Keratinocyte (primary cell): ENCODE data around the gene NCK2. TPM values are rescaled to one million over a fixed set of nuclear protein-coding genes. Genes with fewer than 3 reads are reported as not detected.

Source experiments
- DNase-seq: peaks from one replicate; pipeline ENCODE4 v3.0.0-alpha.2; 2011; ENCODE audit warnings: low read depth, missing footprints, low spot score
- FAIRE-seq: peaks from 2 replicates; lab custom pipeline; 2011; peaks lifted over from hg19 to GRCh38; lab: Jason Lieb, UNC
- H2AFZ ChIP-seq: 2 replicates; pipeline ENCODE4 v1.6.0; 2012; ENCODE audit warnings: low read length, control low read depth, inconsistent platforms; ENCODE audit not compliant: control insufficient read depth
- H3K27ac ChIP-seq: 2 replicates; pipeline ENCODE4 v1.5.1; 2011; ENCODE audit warnings: low read length; ENCODE audit not compliant: control insufficient read depth, insufficient read depth
- H3K27me3 ChIP-seq: 3 replicates; pipeline ENCODE4 v1.6.0; 2011; ENCODE audit warnings: low read length; ENCODE audit not compliant: control insufficient read depth, insufficient read depth; ENCODE audit errors: extremely low read depth
- H3K36me3 ChIP-seq, 2 experiments: 2 replicates in 1 of 2; 3 replicates in 1 of 2; pipeline ENCODE4 v1.5.1; 2011; ENCODE audit warnings: low read length in 2 of 2, mild to moderate bottlenecking in 1 of 2; ENCODE audit not compliant: control insufficient read depth in 2 of 2, insufficient read depth in 2 of 2; ENCODE audit errors: extremely low read depth in 1 of 2
- H3K4me1 ChIP-seq: 3 replicates; pipeline ENCODE4 v1.5.1; 2011; ENCODE audit warnings: low read length; ENCODE audit not compliant: control insufficient read depth, insufficient read depth; ENCODE audit errors: extremely low read depth
- H3K4me2 ChIP-seq: 3 replicates; pipeline ENCODE4 v1.6.0; 2011; ENCODE audit warnings: low read depth, low read length; ENCODE audit not compliant: control insufficient read depth, insufficient read depth; ENCODE audit errors: extremely low read depth
- H3K4me3 ChIP-seq, 3 experiments: fragments of 200-600 bp in 1 of 3; sonication (generic) in 1 of 3; 2 replicates in 2 of 3; 3 replicates in 1 of 3; pipeline ENCODE4 v1.5.1; 2011 to 2016; ENCODE audit warnings: low read length in 3 of 3, mild to moderate bottlenecking in 3 of 3, control low read depth in 2 of 3, inconsistent platforms in 1 of 3, low read depth in 1 of 3, mixed read lengths in 1 of 3, mixed run types in 1 of 3, moderate library complexity in 1 of 3; ENCODE audit not compliant: control insufficient read depth in 2 of 3, insufficient read depth in 2 of 3; ENCODE audit errors: extremely low read depth in 1 of 3
- H3K79me2 ChIP-seq: 2 replicates; pipeline ENCODE4 v1.6.0; 2012; ENCODE audit warnings: low read length; ENCODE audit not compliant: control insufficient read depth, insufficient read depth
- H3K9ac ChIP-seq: 3 replicates; pipeline ENCODE4 v1.6.0; 2011; ENCODE audit warnings: low read length; ENCODE audit not compliant: control insufficient read depth, insufficient read depth; ENCODE audit errors: extremely low read depth
- H3K9me1 ChIP-seq: 3 replicates; pipeline ENCODE4 v1.6.0; 2011; ENCODE audit warnings: low read length; ENCODE audit not compliant: control insufficient read depth, insufficient read depth; ENCODE audit errors: extremely low read depth
- H3K9me3 ChIP-seq: 2 replicates; pipeline ENCODE4 v1.5.1; 2012; ENCODE audit warnings: low read depth, low read length; ENCODE audit not compliant: control insufficient read depth
- H4K20me1 ChIP-seq: 3 replicates; pipeline ENCODE4 v1.6.0; 2011; ENCODE audit warnings: low read length; ENCODE audit not compliant: control insufficient read depth, insufficient read depth; ENCODE audit errors: extremely low read depth
- EZH2 ChIP-seq: IDR thresholded peaks from one replicate; pipeline ENCODE4 v1.6.1; 2012; ENCODE audit warnings: inconsistent platforms, mild to moderate bottlenecking, low read length, moderate library complexity
- dilution Hi-C: fragments of 300-500 bp; cut with MboI; formaldehyde crosslinking; loops from one replicate; pipeline ENCODE4 v1.7.0; 2020; ENCODE audit warnings: low sequenced_read_pairs; ENCODE audit not compliant: extremely low pct_ligation_motif_present
- polyA plus RNA-seq, 5 experiments: library from polyadenylated mRNA; depleted of rRNA in 3 of 5; stranded (reverse) in 3 of 5; stranded (forward) in 1 of 5; unstranded in 1 of 5; fragments of >200 nt; gene quantifications; 1 replicate in 1 of 5; 2 replicates in 3 of 5; 3 replicates in 1 of 5; pipeline versions ENCODE4 v1.2.1 to v1.2.3, GENCODE V29; 2011 to 2012; ENCODE audit warnings: missing spikeins in 2 of 5, low read depth in 1 of 5, low replicate concordance in 1 of 5
- TF ChIP-seq, protein P1 (sequence below), 3 experiments: IDR thresholded peaks in 1 of 3; conservative IDR thresholded peaks in 1 of 3; optimal IDR thresholded peaks in 1 of 3; 2 replicates in 2 of 3; 3 replicates in 1 of 3; pipeline versions ENCODE3 to v1.5.1; 2011; ENCODE audit warnings: low read length in 3 of 3, mild to moderate bottlenecking in 3 of 3, moderate library complexity in 2 of 3, control low read depth in 1 of 3, inconsistent platforms in 1 of 3; ENCODE audit not compliant: insufficient read depth in 2 of 3; ENCODE audit errors: extremely low read depth in 1 of 3

Gene NCK2
- polyA plus RNA-seq, 1 donor (not counting 4 experiments of a cell fraction or from before 2014, with no cell fraction given) = 31.4 TPM

DNA sequence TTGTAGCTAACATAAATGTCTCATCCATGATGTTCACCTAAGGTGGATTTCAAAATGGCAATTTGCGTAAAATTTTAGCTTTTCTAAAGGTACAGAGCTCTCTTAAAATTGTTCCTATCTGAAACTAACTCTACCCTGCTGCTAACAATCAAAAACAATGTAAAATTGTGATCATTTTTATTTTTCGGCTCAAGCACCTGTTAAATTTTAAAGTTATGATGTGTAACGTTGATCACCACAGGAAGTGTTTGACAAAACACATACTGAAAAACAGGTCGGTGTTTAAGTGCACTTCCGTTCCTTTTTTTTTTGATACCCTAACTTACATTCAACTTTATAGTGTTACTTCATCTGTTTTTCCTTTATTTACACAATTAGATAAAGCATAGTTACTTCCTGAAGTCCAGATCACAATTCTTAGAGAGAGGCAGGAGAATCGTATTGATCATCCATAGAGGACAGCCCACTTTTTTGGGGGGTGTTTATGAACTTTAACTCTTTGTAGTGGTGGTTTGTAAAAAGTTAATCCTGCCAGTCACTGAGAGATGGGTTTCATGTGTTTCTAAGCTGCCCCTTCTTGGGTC lies 6.0 kb upstream of the NCK2 start:
- Histone ChIP-seq H3K36me3 (no peaks in the 10 kb centered on the region), H3K4me2 (no peak overlapping the region), H3K9me3 (no peaks in the 10 kb centered on the region), H3K4me1 (peaks cover 41% of the 10 kb centered on the region), H2AFZ (no peak overlapping the region), H3K9ac (no peak overlapping the region), H4K20me1 (no peaks in the 10 kb centered on the region), H3K27me3 (no peaks in the 10 kb centered on the region), H3K9me1 (no peaks in the 10 kb centered on the region), H3K27ac (no peak overlapping the region), H3K79me2 (no peaks in the 10 kb centered on the region), H3K4me3 (no peak overlapping the region)
- DNase-seq (no peak), FAIRE-seq (no peak)
- no peak for TF ChIP-seq EZH2
- TF ChIP-seq, protein P1, sequence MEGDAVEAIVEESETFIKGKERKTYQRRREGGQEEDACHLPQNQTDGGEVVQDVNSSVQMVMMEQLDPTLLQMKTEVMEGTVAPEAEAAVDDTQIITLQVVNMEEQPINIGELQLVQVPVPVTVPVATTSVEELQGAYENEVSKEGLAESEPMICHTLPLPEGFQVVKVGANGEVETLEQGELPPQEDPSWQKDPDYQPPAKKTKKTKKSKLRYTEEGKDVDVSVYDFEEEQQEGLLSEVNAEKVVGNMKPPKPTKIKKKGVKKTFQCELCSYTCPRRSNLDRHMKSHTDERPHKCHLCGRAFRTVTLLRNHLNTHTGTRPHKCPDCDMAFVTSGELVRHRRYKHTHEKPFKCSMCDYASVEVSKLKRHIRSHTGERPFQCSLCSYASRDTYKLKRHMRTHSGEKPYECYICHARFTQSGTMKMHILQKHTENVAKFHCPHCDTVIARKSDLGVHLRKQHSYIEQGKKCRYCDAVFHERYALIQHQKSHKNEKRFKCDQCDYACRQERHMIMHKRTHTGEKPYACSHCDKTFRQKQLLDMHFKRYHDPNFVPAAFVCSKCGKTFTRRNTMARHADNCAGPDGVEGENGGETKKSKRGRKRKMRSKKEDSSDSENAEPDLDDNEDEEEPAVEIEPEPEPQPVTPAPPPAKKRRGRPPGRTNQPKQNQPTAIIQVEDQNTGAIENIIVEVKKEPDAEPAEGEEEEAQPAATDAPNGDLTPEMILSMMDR (optimal IDR thresholded peaks at IDR 0.05 in 1 of 3, IDR thresholded peaks at IDR 0.05 in 1 of 3, conservative IDR thresholded peaks at IDR 0.05 in 1 of 3; ENCODE audit: extremely low read depth in 1 of 3, insufficient read depth in 2 of 3, low read length in 3 of 3) = no peak
- dilution Hi-C loops = no loop called here

DNA sequence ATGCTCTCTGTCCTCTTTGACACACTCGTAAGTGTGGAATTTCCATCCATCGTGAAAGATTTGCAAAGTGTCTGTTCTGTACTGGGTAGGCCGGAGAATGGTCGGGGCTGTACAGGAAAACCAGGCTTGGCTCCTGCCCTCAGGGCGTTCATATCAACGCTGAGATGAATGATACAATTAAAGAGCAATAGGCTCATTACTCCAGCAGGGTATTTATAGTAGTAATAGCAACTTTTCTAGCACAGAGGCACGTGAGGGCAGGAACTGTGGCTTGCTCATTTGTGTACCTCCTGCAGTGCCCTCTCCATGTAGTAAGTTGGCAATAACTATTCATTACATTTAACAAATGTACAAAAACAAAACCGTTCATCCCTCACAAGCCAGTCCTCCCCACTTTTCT lies 5.3 kb upstream of the NCK2 start:
- Histone ChIP-seq H4K20me1 (no peaks in the 10 kb centered on the region), H2AFZ (no peak overlapping the region), H3K4me3 (no peak overlapping the region), H3K9ac (no peak overlapping the region), H3K9me1 (no peaks in the 10 kb centered on the region), H3K79me2 (no peaks in the 10 kb centered on the region), H3K36me3 (no peaks in the 10 kb centered on the region), H3K9me3 (no peaks in the 10 kb centered on the region), H3K27ac (no peak overlapping the region), H3K4me2 (no peak overlapping the region), H3K4me1 (peaks cover 40% of the 10 kb centered on the region), H3K27me3 (no peaks in the 10 kb centered on the region)
- dilution Hi-C loops = no loop called here
- TF ChIP-seq EZH2 = no peak
- TF ChIP-seq, protein P1 (optimal IDR thresholded peaks at IDR 0.05 in 1 of 3, IDR thresholded peaks at IDR 0.05 in 1 of 3, conservative IDR thresholded peaks at IDR 0.05 in 1 of 3; ENCODE audit: extremely low read depth in 1 of 3, insufficient read depth in 2 of 3, low read length in 3 of 3) = no peak
- peak; percentile 9 for FAIRE-seq
- DNase-seq = no peak
